ENCODE data around the gene METTL9. TPM values are rescaled to one million over a fixed set of nuclear protein-coding genes. Genes with fewer than 3 reads are reported as not detected.
"Not testable (repeated sequence)": the region's sequence is repeated elsewhere in the genome, so short reads cannot be mapped to it uniquely, and the experiment has no call there.

Gene METTL9
- 166 and 169 TPM in 2 replicates for total RNA-seq

DNA sequence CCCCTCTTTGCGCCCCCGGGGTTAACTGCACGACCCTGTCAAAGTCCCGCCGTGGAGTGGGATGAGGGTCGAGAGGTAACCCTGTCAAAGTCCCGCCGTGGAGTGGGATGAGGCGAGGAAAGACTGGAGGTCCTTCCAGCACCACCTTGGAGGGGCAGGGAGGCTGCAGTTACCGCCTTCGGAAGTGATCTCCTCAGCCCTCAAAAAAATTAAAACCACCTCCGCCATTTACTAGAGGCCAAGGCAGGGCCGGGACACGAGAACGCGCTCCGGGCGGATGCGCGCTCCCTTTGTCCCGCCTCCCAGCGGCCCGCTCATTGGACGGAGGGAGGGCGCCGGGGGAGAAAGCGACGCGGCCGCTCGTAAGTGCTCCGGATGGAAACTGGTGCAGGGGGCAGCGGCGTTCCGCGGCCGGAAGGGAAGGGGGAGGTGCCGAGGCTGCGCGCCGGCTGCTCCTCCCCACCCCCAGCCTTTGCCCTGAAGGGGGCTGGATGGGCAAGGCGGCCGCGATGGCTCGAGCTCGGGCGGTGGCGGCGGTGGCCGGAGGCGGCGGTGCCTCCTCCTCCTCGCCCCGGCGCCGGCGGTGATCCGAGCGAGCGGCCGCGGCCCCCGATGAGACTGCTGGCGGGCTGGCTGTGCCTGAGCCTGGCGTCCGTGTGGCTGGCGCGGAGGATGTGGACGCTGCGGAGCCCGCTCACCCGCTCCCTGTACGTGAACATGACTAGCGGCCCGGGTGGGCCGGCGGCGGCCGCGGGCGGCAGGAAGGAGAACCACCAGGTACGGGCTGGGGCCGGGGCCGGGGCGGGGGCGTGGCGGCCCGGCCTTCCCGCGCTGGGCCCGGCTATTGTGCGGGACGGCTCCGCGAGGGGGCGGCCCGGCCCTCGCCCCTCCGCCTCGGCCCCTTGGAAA is at the start of gene METTL9:
TSS of gene METTL9 (plus strand) at position 456 of the 909 bp plus-strand sequence. CDS start at position 613, 157 bp downstream.
- TF ChIP-seq, protein P1, sequence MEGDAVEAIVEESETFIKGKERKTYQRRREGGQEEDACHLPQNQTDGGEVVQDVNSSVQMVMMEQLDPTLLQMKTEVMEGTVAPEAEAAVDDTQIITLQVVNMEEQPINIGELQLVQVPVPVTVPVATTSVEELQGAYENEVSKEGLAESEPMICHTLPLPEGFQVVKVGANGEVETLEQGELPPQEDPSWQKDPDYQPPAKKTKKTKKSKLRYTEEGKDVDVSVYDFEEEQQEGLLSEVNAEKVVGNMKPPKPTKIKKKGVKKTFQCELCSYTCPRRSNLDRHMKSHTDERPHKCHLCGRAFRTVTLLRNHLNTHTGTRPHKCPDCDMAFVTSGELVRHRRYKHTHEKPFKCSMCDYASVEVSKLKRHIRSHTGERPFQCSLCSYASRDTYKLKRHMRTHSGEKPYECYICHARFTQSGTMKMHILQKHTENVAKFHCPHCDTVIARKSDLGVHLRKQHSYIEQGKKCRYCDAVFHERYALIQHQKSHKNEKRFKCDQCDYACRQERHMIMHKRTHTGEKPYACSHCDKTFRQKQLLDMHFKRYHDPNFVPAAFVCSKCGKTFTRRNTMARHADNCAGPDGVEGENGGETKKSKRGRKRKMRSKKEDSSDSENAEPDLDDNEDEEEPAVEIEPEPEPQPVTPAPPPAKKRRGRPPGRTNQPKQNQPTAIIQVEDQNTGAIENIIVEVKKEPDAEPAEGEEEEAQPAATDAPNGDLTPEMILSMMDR (IDR thresholded peaks at IDR 0.05; ENCODE audit: insufficient read depth, low read depth, low read length), result no peak
- peak; percentile 95 for DNase-seq (ENCODE audit: low read depth)
- H3K4me3 ChIP-seq (ENCODE audit: low read depth, low read length), result peak within 1 kb of the TSS; percentile 73

DNA sequence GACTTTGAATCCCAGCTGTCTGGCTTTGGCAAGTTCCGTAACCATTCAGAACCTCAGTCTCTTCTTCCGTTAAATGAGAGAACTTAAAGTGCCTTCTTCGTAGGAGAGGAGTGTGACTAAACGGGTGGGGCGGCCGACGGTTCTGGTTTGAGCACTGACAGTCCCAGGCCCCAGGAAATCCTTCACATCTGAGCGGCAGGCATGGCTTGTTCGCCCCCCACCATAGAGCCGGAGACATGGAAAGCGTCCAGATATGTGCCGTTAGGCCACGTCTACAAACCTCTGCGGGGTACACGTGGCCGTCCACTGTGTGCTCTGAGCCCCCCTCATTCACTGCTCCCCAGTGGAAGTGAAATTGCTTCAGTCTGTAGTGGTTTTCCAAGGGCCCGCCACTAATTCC is 49.4 kb upstream of the METTL9 start:
- DNase-seq (ENCODE audit: low read depth); H3K4me3 ChIP-seq (ENCODE audit: low read depth, low read length): not testable (repeated sequence)

DNA sequence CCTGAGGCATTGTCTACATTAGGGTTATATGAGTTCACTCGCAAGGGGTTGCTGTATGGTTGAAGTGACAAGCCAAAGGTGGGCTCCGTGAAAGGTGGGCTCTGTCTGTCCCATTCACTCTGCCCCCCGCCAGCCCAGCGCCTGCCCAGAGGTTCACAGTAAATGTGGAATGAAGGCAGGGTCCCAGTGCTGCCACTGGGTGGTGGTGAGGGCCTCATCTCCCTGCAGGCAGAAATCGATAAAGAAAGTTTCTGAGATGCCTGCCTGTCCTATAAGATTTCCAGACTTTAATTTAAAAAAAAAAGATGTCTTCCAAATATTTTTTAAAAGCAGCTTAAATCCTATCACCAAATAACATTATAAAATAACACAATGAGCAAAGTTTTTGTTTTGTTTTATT is 48.9 kb upstream of the METTL9 start:
- H3K4me3 ChIP-seq (ENCODE audit: low read depth, low read length), result not testable (repeated sequence)

DNA sequence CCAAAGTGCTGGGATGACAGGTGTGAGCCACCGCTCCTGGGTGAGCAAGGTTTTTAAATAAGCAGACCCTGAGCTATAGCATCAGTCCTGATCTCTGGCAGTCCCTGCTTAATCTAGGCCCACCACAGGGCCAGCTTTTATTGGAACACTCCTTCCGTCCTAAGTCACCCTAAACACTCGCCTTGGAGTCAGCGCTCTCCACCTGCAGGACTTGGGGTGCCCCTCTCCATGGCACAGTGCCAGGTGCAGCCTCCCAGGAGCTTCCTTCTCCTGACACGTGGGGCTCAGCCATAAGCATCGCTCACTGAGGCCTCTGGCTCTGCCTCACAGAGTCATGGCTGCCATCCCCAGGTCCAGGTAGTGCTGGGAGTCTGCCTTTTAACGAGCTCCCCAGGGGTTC is 48.3 kb upstream of the METTL9 start:
- not testable (repeated sequence) for H3K4me3 ChIP-seq (ENCODE audit: low read depth, low read length); DNase-seq (ENCODE audit: low read depth)

More for the DNA sequence above, 48.9 kb upstream of the METTL9 start:
- not testable (repeated sequence) for DNase-seq (ENCODE audit: low read depth)

DNA sequence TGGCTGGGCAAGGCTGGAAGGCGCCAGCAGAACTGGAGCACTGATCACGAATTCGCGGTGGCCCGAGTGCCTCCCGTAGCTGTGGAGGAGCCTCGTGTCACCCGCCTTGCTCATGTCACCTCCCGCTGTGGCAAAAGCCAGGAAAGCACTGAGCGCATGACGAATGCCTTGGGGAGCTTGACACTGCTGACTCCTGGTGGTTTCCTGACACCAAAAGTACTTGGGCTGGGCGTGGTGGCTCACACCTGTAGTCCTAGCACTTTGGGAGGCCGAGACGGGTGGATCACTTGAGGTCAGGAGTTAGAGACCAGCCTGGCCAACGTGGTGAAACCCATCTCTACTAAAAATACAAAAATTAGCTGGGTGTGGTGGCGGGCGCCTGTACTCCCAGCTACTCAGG is 47.8 kb upstream of the METTL9 start:
- H3K4me3 ChIP-seq (ENCODE audit: low read depth, low read length); DNase-seq (ENCODE audit: low read depth): not testable (repeated sequence)

DNA sequence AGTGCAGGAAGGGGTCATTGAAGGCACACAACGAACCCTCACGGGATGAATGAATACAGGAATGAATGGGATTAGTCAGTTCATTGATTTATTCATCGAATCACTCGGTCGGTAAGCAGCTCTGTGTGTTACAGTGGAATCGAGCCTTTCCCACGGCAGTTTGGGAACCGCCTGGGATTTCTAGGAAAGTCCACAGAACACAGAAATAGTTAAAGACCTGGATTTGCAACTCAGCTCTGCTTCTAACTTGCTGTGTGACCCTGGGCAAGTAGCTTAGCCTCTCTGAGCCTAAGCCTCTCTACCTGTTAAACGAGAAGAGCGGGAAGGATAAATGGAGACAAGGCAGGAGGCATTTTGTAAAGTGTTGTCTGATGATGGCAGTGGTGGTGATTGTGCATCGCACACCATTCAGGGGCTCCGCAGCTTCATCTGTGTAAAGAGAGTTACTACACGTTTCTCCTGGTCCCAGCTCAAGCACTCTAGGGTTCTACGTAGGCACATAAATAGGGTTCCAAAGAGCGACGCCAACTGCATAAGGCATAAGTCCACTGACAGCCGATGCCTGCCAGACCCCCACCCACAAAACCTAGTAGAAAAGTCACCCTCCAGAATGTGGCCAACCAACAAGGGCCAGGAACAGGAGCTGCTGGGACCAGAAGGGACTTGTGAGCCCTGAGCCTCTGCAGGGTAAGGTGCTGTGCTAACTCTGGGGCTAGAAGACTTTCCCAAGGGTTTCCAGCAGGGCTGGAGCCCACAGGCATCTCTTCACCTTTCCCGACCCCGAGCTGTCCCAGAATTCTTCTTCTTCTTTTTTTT is 45.7 kb upstream of the METTL9 start:
- not testable (repeated sequence) for DNase-seq (ENCODE audit: low read depth)

DNA sequence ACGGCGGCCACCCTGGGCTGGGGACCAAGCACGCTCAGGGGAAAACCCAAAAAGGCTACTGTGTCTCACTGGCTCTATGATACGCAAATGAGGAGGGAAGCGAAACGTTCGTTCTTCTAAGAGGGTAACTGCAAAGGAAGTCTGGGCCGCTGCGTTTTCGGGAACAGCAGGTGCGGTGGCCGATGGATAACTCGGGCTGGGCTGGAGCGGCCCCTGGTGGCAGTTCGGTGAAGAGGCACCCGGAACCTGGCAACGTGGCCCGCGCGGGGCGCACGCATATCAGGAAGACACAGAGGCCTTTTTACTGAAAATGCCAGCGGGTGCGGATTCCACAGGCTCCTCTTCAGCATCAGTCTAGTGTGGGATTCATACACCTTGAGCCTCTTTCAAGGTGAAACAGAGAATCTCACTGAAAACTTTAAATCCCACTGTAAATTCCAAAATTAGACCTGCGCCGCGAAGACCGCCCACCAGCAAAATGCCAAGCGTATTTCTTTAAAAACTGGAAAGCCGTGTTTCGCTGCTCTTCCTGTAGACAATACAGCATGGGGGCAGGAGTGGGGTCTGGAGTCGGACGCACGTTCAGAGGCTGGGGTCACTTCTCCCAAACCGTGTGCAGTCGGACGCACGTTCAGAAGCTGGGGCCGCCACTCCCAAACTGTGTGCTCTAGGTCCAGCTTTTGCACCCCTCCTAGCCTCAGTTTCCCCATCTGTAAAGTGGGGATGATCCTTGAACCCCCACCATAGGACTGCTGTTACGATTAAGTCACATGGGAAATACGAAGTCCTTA is 44.4 kb upstream of the METTL9 start:
- no peak overlapping the region for H3K4me3 ChIP-seq (ENCODE audit: low read depth, low read length)
- peak; percentile 71 for DNase-seq (ENCODE audit: low read depth)
- TF ChIP-seq, protein P1 (IDR thresholded peaks at IDR 0.05; ENCODE audit: insufficient read depth, low read depth, low read length), result peak; percentile 98

More for the DNA sequence above, 45.7 kb upstream of the METTL9 start:
- not testable (repeated sequence) for H3K4me3 ChIP-seq (ENCODE audit: low read depth, low read length)

DNA sequence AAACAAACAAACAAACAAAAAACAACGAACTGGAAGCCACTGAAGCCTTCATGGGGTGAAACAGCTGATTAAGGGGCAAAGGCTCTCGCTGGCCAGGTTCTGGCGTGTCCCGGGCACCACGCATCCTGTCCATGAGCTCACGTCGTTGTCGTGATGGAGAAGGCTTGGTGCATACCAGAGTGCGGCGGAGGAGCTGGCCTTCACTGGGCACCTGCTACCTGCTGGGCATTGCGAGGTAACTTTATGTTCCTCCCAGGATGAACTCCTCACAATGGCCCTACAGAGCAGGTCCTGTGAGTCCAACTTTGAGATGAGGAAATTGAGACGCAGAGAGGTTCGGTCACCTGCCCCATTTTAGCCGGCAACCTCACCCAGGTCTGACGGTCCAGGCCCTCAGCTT is 43.8 kb upstream of the METTL9 start:
- not testable (repeated sequence) for H3K4me3 ChIP-seq (ENCODE audit: low read depth, low read length); DNase-seq (ENCODE audit: low read depth)

DNA sequence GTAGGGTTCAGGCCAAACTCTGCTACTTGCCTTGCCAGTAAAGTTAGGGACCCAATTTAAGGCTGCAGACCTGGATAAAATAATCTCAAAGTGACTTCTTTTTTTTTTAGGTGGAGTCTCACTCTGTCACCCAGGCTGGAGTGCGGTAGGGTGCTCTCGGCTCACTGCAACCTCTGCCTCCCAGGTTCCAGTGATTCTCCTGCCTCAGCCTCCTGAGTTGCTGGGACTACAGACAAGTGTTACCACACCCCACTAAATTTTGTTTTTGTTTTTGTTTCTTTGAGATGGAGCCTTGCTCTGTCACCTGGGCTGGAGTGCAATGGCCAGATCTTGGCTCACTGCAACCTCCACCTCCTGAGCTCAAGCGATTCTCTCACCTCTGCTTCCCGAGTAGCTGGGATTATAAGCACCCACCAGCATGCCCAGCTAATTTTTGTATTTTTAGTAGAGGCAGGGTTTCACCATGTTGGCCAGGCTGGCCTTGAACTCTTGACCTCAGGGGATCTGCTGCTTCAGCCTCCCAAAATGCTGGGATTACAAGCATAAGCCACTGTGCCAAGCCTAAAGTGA is 43.3 kb upstream of the METTL9 start:
- not testable (repeated sequence) for H3K4me3 ChIP-seq (ENCODE audit: low read depth, low read length); DNase-seq (ENCODE audit: low read depth)

DNA sequence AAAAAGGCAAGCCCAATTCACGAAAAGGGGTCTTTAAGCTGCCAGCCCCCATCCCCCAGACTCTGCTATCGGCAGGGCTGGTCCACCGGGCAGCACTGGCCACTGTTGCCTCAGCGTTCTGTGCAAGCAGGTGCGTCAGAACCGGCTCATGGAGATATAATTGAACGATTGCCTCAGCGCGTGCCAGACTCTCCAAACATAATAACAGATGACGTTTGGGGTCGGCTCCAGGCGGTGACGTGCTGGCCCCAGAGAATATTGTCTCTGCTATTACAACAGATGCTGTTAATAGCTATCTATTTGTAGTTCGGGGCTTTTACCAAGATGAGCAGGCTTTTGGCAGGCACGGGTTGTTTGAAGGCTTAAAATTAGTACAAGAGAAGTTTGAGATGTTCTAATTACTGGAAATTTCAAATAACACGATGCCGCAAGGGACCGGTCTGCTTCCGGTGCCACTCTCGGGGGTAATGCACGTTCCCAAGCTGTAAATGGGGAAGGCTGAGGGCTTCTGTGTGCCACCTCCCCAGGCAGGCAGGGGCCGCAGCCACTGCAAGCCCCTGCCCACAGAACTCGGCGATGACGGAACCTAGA is 42.6 kb upstream of the METTL9 start:
- DNase-seq (ENCODE audit: low read depth); H3K4me3 ChIP-seq (ENCODE audit: low read depth, low read length): not testable (repeated sequence)
